ENCODE data around the gene TUBG2. TPM values are rescaled to one million over a fixed set of nuclear protein-coding genes. Genes with fewer than 3 reads are reported as not detected.

The TUBG2 gene
- total and polyA plus RNA-seq, 2 of the 8 experiments (the other 6 are each of a cell fraction or from before 2014, with no cell fraction given) = 14.8 to 16.6 TPM

GRCh38 chr17:42651392-42651791, 7.7 kb upstream of the TUBG2 start (continued):
- TF ChIP-seq MAX (IDR thresholded peaks at IDR 0.05) (no peak), BRCA1 (IDR thresholded peaks at IDR 0.05; ENCODE audit: low read depth, low read length) (no peak), E2F6 (IDR thresholded peaks at IDR 0.05) (no peak), HDAC2 (IDR thresholded peaks at IDR 0.05; ENCODE audit: borderline replicate concordance in 1 of 2, low read depth in 2 of 2, low read length in 2 of 2) (no peak), YY1 (IDR thresholded peaks at IDR 0.05; ENCODE audit: low read depth, low read length) (no peak), TAF1 (IDR thresholded peaks at IDR 0.05; ENCODE audit: low read depth, low read length) (no peak)
